Pancreas (tissue), 10 donors: Measurements from ENCODE around the gene ABCA4. TPM values are rescaled to one million over a fixed set of nuclear protein-coding genes. Genes with fewer than 3 reads are reported as not detected.

Source experiments
- ATAC-seq, 4 donors: fragments of 200-7000 bp; cut with Tn5 transposase; one replicate each; pipeline versions ENCODE4 v1.8.0 to v1.9.1; 2020; ENCODE audit warnings: mild to moderate bottlenecking in 4 of 4, moderate library complexity in 4 of 4
- DNase-seq, 6 donors: peaks; one replicate each; pipeline ENCODE4 v3.0.0-alpha.2; 2020
- FAIRE-seq: peaks from 2 replicates; lab custom pipeline; 2012; peaks lifted over from hg19 to GRCh38; lab: Jason Lieb, UNC
- H3K27ac ChIP-seq, 4 donors: fragments of 200-600 bp; sonication (generic); 1 replicate in 3 of 4; 2 replicates in 1 of 4; pipeline versions ENCODE4 v1.5.0 to v1.8.0; 2020
- H3K27me3 ChIP-seq, 4 donors: fragments of 200-600 bp; one replicate each; pipeline ENCODE4 v1.8.0; 2021
- H3K36me3 ChIP-seq, 3 donors: fragments of 200-600 bp; sonication (generic) in 1 of 3; one replicate each; pipeline versions ENCODE4 v1.5.0 to v1.8.0; 2020 to 2021
- H3K4me1 ChIP-seq, 3 donors: fragments of 200-600 bp; one replicate each; pipeline ENCODE4 v1.8.0; 2021
- H3K4me3 ChIP-seq, 4 donors: fragments of 200-600 bp; sonication (generic) in 2 of 4; one replicate each; pipeline versions ENCODE4 v1.5.0 to v1.8.0; 2020 to 2021
- H3K9me3 ChIP-seq, 4 donors: fragments of 200-600 bp; one replicate each; pipeline ENCODE4 v1.8.0; 2021
- WGBS, 2 donors: extraction: QIAGEN DNeasy Blood & Tissue Kit; methylation state at CpG; one replicate each; pipeline ENCODE4 v1.1.7; 2013; 5-methylcytosine and 5-hydroxymethylcytosine counted together
- intact Hi-C, 3 donors: fragments of 100-400 bp; cut with DNase I; formaldehyde crosslinking; loops; one replicate each; pipeline versions ENCODE4 v1.11.1 to v1.14.2; 2022
- polyA plus RNA-seq, 2 donors: library from polyadenylated mRNA; stranded (reverse); fragments of 200-250 nt; gene quantifications; one replicate each; pipeline ENCODE4 v1.2.3, GENCODE V29; 2013
- total RNA-seq, 6 donors: library from RNA; stranded (reverse); fragmentation: NEBNext Ultra II Directional in 4 of 6; extraction: Animal tissue kit (Norgen Biotek cat#: 25700) in 4 of 6; gene quantifications; one replicate each; pipeline versions ENCODE4 v1.2.1 to v1.2.4, GENCODE V29; 2021 to 2023
- TF ChIP-seq, protein P1 (sequence below), 4 donors: fragments of 200-600 bp; sonication (generic) in 3 of 4; IDR thresholded peaks; one replicate each; pipeline versions ENCODE4 v1.5.0 to v1.8.0; 2021; ENCODE audit warnings: antibody characterized with exemption in 4 of 4
- donor health status: healthy with polysubstance abuse.
- donor health status: DM: no; HTN: no; CAD: no; lungs with moderate emphysema.
- donor health status: DM: no; HTN: no; CAD: no.
- donor health status: control.
- donor health status: control.
- donor health status: Bipolar disorder and iron deficiency.
- donor health status: DM: yes; HTN: yes; CAD: no.
- donor health status: DM: no; HTN: no; CAD: no.
- donor health status: DM: no; HTN: no; CAD: no.
- donor health status: DM: yes; HTN: yes; CAD: no.

Gene ABCA4
- total and polyA plus RNA-seq, 8 donors: 0.03 to 0.16 (median 0.14) TPM; not detected in 2

DNA sequence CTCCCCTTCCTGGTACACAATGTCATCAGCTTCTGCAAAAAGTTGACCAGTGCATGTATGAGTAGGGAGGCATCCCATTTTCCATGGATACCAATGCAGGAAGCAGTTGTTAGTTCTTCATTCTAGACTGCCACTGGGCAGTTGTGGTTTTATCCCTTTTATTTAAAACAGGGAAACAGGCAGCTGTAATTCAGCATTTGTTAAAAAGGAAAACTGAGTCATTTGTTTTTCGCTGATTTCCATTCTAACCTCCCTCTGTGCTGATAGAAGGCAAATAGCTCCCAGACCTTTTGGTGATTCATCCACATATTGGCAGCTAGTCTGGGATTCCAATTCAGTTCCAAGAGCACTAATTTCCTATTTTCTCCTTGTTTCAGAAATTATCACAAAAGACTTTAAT lies 21.1 kb upstream of the ABCA4 start:
- H3K4me1 ChIP-seq: no peaks in the 10 kb centered on the region
- FAIRE-seq: no peak
- H3K27me3 ChIP-seq: no peaks in the 10 kb centered on the region
- WGBS, 2 donors: 81 to 97% methylated on average over 1 of the region's 1 CpG
- H3K9me3 ChIP-seq: no peaks in the 10 kb centered on the region
- H3K36me3 ChIP-seq: no peaks in the 10 kb centered on the region
- DNase-seq: no peak
- TF ChIP-seq, protein P1, sequence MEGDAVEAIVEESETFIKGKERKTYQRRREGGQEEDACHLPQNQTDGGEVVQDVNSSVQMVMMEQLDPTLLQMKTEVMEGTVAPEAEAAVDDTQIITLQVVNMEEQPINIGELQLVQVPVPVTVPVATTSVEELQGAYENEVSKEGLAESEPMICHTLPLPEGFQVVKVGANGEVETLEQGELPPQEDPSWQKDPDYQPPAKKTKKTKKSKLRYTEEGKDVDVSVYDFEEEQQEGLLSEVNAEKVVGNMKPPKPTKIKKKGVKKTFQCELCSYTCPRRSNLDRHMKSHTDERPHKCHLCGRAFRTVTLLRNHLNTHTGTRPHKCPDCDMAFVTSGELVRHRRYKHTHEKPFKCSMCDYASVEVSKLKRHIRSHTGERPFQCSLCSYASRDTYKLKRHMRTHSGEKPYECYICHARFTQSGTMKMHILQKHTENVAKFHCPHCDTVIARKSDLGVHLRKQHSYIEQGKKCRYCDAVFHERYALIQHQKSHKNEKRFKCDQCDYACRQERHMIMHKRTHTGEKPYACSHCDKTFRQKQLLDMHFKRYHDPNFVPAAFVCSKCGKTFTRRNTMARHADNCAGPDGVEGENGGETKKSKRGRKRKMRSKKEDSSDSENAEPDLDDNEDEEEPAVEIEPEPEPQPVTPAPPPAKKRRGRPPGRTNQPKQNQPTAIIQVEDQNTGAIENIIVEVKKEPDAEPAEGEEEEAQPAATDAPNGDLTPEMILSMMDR (IDR thresholded peaks at IDR 0.05): no peak
- ATAC-seq: no peak
- H3K27ac ChIP-seq: no peak overlapping the region
- intact Hi-C loops: no loop called here
- H3K4me3 ChIP-seq: no peak overlapping the region

DNA sequence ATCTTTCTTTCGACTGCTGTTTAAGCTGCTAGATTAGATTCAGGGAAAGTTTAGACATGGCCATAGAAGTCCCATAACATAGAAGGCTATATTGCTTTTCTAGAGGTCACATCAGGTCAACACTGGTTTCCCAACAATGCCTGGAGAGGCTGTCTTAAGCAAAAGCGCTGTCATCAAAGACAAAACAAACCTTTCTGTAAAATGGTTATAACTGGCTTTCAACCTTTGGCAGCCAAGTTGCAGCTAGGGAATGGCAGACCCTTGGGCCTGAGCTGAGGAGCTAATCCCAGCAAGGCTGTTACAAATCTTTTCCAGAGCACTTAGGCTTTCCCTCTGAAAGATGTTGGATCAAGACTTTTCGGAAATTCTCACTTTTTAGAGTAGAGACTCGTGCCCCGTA lies 11.2 kb upstream of the ABCA4 start:
- intact Hi-C loops: no loop called here
- H3K27me3 ChIP-seq: no peaks in the 10 kb centered on the region
- FAIRE-seq: no peak
- H3K27ac ChIP-seq: no peak overlapping the region
- no peaks in the 10 kb centered on the region for H3K36me3 ChIP-seq
- no peaks in the 10 kb centered on the region for H3K9me3 ChIP-seq
- H3K4me3 ChIP-seq: no peak overlapping the region
- no peak for ATAC-seq
- no peak for DNase-seq
- TF ChIP-seq, protein P1 (IDR thresholded peaks at IDR 0.05): no peak
- H3K4me1 ChIP-seq: no peaks in the 10 kb centered on the region
- 88 to 89% methylated on average over 5 of the region's 5 CpGs for WGBS, 2 donors

DNA sequence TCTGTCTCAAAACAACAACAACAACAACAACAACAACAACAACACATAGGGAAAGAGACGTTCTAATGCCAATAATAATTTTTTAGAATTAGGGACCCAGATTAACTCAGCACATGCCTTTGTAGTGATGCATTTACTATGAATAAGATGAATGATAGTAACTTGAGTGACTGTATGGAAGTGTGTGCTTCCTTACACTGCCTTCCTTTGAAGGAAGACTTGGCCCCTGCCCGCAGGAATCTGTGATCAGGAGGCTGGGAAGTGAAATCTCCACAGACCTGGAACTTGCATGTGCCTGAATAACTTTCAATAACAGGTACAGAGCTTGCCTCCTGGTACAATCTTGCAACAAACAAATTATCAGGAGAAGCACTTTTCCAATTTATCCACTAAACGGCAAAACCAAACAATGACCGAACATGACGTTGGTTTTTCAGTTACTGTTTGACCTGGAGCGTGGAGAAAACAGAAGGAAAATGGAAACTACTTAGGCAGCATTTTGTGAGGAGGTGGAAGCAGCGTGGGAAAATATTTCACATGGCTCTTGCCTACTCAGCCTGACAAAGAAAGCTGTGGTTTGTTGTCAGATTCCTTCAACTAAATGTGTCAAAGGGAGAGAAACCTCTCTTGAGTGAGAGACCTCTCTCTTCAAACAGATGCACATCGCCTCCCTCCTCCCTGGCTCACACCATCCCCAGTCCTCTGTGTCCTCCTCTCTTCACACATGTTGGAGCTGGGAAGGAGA lies 10.1 kb upstream of the ABCA4 start:
- no peaks in the 10 kb centered on the region for H3K4me1 ChIP-seq

DNA sequence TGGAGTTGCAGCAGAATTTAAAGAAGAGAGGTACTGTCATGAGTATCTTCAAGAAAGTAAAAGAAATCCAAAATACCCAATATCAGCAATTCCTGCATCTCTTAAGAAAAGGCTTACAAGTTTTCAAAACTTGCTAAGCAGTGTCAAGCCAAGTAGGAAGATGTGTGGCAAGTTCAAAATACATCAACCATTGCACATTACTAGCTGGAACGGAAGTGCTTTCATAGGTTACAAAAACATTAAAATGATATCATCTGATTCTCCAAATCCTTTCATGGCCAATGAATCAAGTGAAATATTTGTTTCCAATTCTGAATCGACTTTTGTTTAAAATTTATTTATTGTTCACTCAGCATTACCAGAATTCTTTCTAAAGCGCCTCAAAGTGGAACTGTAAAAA lies 5.7 kb upstream of the ABCA4 start:
- no peaks in the 10 kb centered on the region for H3K27me3 ChIP-seq
- no peaks in the 10 kb centered on the region for H3K4me1 ChIP-seq
- no peak for ATAC-seq
- no peaks in the 10 kb centered on the region for H3K9me3 ChIP-seq
- no peak overlapping the region for H3K27ac ChIP-seq
- DNase-seq: no peak
- H3K4me3 ChIP-seq: no peak overlapping the region
- TF ChIP-seq, protein P1 (IDR thresholded peaks at IDR 0.05): no peak
- FAIRE-seq: no peak
- H3K36me3 ChIP-seq: no peaks in the 10 kb centered on the region
- intact Hi-C loops: no loop called here
- WGBS, 2 donors: 73 to 77% methylated on average over 3 of the region's 3 CpGs

More for the DNA sequence above, 10.1 kb upstream of the ABCA4 start:
- TF ChIP-seq, protein P1 (IDR thresholded peaks at IDR 0.05): no peak
- Histone ChIP-seq H3K9me3 (no peaks in the 10 kb centered on the region), H3K27me3 (no peaks in the 10 kb centered on the region), H3K4me3 (no peak overlapping the region), H3K27ac (no peak overlapping the region), H3K36me3 (no peaks in the 10 kb centered on the region)
- no peak for ATAC-seq
- FAIRE-seq: no peak
- DNase-seq: no peak
- intact Hi-C loops: no loop called here
- WGBS, 2 donors: 52 to 58% methylated on average over 8 of the region's 8 CpGs
